ENCODE measurements around the gene SNED1.

The SNED1 gene

DNA sequence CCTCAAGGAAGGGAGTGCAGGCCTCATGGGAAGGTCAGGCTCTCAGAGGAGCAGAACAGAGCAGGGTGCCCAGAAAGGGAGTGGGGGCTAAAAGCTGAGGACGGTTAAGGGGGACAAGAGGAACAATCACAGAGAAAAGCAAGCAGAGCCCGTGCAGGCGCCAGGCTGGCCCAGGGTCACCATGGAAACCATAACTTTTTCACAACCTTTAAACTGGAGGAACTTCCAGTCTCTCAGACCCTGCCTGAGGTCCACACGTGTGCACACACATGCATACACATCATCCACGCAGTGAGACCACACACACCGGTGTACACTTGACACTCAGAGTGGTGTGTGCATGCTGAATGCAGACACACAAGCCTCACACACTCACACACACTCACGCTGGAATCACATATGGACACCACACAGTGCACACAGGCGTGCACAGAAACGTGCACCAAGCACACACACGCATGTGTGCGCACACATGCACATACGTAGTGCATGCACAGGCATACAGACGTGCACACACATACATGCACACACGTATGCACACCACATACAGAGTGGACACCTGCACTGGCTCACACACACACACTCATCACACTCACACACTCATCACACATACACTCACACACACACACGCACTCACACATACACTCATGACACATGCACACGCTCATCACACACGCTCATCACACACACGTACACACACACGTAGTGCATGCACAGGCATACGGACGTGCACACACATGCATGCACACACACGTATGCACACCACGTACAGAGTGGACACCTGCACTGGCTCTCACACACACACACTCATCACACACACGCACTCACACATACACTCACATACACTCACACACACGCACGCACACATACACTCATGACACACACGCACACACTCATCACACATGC is 37.2 kb upstream of the SNED1 start:
- no peak overlapping the region for H3K4me3 ChIP-seq (replicated peaks; ENCODE audit: insufficient read depth, low read length)
- peak overlapping the region; percentile 76 for H3K27ac ChIP-seq (replicated peaks)
- H3K27me3 ChIP-seq (ENCODE audit: insufficient read depth, poor library complexity, severe bottlenecking), result no peaks in the 10 kb centered on the region
- DNase-seq (ENCODE audit: low read depth in 1 of 2, low spot score in 1 of 2), result peak in 1 of 2 experiments; percentile 84
- TF ChIP-seq GABPA (IDR thresholded peaks at IDR 0.05; ENCODE audit: low read depth), result no peak
- no peak for TF ChIP-seq POLR2AphosphoS5 (IDR thresholded peaks at IDR 0.05; ENCODE audit: low read depth)
- no peak for TF ChIP-seq CTCF (IDR thresholded peaks at IDR 0.05; ENCODE audit: insufficient read depth, low read length)
- no peak for TF ChIP-seq REST (IDR thresholded peaks at IDR 0.05; ENCODE audit: insufficient replicate concordance, low read depth)
- no peak for TF ChIP-seq SPI1 (IDR thresholded peaks at IDR 0.05; ENCODE audit: borderline replicate concordance, low read depth)

DNA sequence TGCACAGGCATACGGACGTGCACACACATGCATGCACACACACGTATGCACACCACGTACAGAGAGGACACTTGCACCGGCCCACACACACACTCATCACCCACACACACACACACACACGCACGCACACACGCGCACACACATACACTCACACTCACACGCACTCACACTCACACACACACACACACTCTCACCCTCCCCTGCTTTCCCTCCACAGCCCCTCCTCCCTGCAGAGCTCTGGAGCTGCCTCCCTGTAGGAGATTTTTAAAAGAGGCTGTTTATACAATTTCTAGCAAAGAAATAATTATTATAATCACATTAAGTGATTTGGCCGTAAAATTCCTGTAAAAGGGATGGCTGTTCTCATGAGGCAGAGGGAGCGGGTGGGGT is 36.5 kb upstream of the SNED1 start:
- Histone ChIP-seq H3K27ac (replicated peaks) (no peak overlapping the region), H3K27me3 (ENCODE audit: insufficient read depth, poor library complexity, severe bottlenecking) (no peaks in the 10 kb centered on the region), H3K4me3 (replicated peaks; ENCODE audit: insufficient read depth, low read length) (no peak overlapping the region)
- TF ChIP-seq SPI1 (IDR thresholded peaks at IDR 0.05; ENCODE audit: borderline replicate concordance, low read depth), result no peak
- no peak for TF ChIP-seq REST (IDR thresholded peaks at IDR 0.05; ENCODE audit: insufficient replicate concordance, low read depth)
- TF ChIP-seq CTCF (IDR thresholded peaks at IDR 0.05; ENCODE audit: insufficient read depth, low read length), result no peak
- TF ChIP-seq GABPA (IDR thresholded peaks at IDR 0.05; ENCODE audit: low read depth), result no peak
- no peak for TF ChIP-seq POLR2AphosphoS5 (IDR thresholded peaks at IDR 0.05; ENCODE audit: low read depth)
- no peak for DNase-seq (ENCODE audit: low read depth in 1 of 2, low spot score in 1 of 2)

DNA sequence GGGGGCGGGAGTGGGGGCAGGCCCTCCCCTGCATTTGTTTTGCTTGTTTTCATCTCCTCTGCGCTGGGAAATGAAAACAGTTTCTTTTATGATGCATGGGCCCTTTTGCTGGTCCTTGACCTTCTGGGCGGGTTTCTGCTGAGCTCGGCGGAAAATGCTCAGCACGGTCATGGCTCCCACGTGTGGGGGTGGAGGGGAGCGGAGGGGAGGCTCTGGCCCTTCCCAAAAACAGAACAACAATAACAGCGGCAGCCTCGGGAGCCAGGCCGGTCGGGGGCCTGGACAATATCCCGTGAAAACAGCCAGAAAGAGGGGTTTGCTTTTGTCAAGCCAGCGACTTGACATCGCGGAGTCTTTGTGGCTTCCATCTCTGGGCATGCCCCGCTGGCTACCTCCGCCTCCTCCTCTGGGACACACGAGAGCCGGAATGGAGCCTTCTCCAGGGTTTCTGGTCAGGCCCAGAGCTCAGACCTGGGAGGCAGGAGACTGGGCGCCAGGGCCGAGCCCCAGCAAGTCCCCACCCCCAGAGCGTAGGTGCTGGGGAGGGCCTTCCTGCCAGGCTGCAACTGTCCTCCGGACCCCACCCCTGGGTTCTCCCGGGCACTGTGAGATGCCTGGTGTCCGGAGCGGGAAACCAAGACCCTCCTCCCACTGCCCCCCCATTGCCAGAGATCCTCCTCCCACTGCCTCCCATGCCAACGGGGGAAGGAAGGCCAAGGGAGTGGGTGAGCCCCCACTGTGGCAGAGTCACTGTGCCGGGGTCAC is 35.9 kb upstream of the SNED1 start:
- no peak overlapping the region for H3K27ac ChIP-seq (replicated peaks)
- H3K27me3 ChIP-seq (ENCODE audit: insufficient read depth, poor library complexity, severe bottlenecking), result no peaks in the 10 kb centered on the region
- no peak for TF ChIP-seq REST (IDR thresholded peaks at IDR 0.05; ENCODE audit: insufficient replicate concordance, low read depth)
- no peak for TF ChIP-seq SPI1 (IDR thresholded peaks at IDR 0.05; ENCODE audit: borderline replicate concordance, low read depth)
- no peak for TF ChIP-seq GABPA (IDR thresholded peaks at IDR 0.05; ENCODE audit: low read depth)
- no peak for TF ChIP-seq POLR2AphosphoS5 (IDR thresholded peaks at IDR 0.05; ENCODE audit: low read depth)
- no peak for TF ChIP-seq CTCF (IDR thresholded peaks at IDR 0.05; ENCODE audit: insufficient read depth, low read length)
- DNase-seq (ENCODE audit: low read depth in 1 of 2, low spot score in 1 of 2), result no peak
- H3K4me3 ChIP-seq (replicated peaks; ENCODE audit: insufficient read depth, low read length), result no peak overlapping the region
